ENCODE measurements around the gene NMRK2.
"Not testable (repeated sequence)": the region's sequence is repeated elsewhere in the genome, so short reads cannot be mapped to it uniquely, and the experiment has no call there.

The NMRK2 gene

DNA sequence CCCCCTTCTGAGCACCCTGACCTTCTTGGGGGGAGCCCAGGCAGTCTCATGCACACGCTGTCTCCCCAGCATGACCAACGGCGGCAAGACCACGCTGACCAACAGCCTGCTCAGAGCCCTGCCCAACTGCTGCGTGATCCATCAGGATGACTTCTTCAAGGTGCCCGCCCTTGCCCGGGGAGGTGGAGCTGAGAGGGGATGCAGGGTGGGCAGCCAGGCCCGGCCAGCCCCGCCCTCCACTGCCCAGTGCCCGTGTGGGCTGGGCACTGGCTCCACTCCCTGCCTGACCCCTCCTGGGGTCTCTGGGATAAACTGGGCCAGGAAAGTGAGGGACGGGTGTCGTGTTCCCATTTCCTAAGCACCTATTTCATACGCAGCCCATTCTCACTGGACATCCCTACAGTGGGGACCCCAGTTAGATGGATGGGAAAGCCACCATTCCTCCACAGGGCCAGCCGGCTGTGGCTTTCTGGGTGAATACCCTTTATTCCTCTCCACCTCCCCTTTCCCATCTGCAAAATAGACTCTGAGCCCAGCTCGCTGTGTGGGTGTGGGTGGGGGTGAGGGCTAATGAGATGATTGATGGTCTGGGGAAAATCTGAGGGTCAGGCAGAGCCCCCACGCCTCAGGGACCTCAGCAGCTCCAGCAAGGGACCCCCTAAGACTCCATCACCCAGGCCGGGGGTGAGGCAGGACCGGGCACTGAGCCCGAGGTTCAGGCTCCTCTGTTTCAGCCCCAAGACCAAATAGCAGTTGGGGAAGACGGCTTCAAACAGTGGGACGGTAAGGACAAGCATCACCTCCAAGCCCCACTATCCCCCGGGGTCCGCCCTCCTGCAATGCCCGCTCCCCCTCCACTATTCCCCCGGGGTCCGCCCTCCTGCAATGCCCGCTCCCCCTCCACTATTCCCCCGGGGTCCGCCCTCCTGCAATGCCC lies 3.9 kb downstream of the NMRK2 start:
- no peak for DNase-seq

DNA sequence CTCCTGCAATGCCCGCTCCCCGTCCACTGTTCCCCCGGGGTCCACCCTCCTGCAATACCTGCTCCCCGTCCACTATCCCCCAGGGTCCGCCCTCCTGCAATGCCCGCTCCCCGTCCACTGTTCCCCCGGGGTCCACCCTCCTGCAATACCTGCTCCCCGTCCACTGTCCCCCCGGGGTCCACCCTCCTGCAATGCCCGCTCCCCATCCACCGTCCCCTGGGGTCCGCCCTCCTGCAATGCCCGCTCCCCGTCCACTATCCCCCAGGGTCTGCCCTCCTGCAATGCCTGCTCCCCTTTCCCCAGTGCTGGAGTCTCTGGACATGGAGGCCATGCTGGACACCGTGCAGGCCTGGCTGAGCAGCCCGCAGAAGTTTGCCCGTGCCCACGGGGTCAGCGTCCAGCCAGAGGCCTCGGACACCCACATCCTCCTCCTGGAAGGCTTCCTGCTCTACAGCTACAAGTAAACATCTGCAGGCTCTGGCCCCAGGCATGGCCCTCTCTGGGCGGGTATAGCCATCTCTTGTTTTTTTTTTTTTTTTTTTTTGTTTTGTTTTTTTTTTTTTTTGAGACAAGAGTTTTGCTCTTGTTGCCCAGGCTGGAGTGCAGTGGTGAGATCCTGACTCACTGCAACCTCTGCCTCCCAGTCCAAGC lies 5.6 kb downstream of the NMRK2 start:
- DNase-seq = not testable (repeated sequence)

DNA sequence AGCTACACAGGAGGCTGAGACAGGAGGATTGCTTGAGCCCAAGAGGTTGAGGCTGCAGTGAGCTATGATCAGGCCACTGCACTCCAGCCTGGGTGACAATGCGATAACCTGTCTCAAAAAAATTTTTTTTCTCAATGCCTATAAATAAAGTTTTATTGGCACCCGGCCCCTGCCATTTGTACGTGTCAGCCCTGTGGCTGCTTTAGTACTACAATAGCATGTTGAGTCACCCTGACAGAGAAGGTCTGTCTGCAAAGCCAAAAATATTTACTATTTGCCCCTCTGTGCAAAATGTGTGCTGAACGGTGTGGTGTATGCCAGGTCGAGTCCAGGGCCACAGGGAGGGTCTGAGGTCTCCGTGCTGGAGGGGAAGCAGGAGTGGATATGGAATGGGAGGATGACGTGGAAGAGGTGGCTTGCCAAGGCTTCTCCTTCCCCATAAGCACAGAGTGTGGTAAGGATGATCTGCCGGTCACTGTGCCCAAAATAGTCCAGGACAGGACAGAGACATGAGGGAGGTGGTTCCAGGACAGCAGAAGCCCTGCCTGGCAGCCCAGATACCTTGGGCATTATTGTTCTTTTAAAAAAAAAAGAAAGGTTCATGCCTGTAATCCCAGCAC lies 10.0 kb downstream of the NMRK2 start:
- no peak for DNase-seq

DNA sequence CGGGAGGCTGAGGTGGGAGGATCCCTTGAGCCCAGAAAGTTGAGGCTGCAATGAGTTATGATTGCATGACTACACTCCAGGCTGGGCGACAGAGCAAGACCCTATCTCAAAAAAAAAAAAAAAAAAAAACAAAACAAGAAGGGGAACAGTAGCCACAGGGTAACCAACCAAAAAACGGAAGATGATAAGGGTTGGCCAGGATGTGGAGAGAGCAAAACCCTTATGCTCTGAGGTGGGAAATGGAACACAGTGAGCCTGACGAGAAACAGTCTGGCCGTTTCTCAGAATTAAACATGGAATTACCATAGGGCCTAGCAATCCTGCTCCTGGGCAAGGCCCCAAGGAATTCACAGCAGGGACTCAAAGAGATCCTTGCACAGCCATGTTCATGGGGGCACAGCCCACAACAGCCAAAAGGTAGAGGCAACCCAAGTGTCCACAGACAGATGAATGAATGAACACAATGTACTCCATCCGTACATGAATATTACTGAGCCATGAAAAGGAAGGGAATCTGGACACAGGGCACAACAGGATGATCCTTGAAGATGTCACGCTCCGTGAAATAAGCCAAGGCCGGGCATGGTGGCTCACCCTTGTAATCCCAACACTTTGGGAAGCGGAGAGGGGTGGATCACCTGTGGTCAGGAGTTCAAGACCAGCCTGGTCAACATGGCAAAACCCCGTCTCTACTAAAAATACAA lies 11.3 kb downstream of the NMRK2 start:
- no peak for DNase-seq

DNA sequence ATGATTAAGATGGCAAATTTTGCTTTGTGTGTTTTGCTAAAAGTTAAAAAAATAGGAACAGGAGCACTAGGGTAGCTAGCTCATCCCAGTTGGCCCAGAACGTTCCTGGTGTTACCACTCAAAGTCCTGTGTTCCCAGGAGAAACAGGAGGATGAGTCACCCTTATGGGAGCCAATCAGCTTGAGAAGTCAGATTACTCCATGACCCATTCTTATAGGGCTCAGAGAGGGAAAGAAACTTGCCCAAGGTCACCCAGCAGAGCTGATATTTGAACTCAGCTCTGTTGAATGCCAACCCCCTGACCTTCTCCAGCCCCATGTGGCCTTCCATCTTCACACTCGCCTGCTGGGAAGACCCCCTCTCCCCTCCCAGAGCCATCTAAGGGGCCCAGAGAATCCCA lies 13.0 kb downstream of the NMRK2 start:
- no peak for DNase-seq

DNA sequence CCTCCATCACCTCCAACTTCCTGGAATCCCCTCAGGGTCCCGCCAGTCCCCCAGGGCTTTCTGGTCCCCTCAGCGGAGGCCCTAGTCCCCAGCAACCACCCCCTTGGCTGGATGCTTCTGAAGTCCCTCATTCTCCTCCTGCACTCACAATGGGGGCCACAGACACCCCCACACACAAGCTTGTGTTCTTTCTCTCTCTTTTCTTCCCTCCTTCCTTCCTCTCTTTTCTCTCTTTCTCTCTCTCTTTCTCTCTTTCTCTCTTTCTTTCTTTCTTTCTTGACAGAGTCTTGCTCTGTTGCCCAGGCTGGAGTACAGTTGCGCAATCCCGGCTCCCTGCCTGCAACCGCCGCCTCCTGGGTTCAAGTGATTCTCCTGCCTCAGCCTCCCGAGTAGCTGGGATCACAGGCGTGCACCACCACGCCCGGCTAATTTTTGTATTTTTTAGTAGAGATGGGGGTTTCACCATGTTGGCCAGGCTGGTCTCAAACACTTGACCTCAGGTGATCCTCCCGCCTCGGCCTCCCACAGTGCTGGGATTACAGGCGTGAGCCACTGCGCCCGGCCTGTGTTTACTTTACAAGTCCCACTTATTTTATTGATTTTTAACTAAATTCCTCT lies 14.6 kb downstream of the NMRK2 start:
- not testable (repeated sequence) for DNase-seq

DNA sequence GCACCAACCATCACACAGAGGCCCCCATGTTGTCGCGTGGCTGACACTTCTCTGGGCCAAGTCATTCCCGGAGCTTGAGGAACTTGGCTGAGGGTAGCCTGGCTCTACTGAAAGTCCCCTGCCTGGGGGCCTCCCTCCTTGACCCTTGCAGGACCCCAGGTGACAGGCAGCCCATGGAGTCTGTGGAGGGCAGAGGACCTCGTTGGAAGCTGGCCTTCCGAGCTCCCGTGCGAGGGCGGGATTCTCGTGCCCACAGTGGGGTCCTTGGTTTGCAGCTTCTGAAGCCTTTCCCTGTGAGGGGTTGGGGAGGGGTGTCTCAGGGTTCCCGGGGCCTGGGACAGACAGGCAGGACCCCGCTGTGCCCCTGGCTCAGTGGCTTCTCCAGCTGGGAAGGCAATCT lies 16.4 kb downstream of the NMRK2 start:
- no peak for DNase-seq

DNA sequence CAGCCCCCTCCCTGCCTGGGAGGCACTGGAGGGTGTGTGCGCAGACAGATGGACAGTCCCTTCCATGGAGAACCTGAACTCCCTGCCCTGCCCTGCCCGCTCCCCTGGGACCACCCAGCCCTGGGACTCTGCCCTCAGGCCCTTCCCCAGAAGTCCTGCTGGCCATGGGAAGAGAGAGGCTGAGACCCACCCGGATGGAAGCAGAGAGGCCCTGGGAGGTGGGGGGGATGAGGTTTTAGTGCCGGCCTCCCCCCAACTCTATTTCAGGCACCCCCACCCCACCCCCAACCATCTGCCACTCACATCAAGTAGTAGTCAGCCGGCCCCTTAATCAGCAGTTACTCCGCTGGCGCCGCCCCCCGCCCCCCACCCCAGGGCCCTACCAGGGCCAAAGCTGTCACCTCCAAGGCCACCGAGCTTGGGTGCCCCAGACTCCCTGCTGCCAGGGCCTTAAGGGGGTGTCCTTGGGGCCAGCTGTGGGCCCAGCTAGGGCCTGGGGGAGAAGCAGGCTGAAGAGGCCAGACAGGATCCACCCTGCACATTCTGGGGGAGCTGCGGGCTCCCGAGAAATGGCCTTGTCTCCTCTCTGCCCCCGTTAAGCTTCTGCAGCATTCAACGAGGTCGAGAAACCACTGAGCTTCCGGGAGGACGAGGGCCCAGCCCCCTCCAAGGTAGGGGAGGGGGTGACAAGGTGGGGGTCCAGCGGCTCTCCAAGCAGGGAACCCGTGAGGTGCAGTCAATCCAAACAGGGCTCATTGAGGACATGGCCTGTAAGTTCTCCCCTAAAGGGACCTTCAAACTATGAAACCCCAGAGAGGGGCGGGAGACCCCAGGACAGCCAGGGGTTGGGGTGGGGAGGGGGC lies 17.4 kb downstream of the NMRK2 start:
- no peak for DNase-seq

DNA sequence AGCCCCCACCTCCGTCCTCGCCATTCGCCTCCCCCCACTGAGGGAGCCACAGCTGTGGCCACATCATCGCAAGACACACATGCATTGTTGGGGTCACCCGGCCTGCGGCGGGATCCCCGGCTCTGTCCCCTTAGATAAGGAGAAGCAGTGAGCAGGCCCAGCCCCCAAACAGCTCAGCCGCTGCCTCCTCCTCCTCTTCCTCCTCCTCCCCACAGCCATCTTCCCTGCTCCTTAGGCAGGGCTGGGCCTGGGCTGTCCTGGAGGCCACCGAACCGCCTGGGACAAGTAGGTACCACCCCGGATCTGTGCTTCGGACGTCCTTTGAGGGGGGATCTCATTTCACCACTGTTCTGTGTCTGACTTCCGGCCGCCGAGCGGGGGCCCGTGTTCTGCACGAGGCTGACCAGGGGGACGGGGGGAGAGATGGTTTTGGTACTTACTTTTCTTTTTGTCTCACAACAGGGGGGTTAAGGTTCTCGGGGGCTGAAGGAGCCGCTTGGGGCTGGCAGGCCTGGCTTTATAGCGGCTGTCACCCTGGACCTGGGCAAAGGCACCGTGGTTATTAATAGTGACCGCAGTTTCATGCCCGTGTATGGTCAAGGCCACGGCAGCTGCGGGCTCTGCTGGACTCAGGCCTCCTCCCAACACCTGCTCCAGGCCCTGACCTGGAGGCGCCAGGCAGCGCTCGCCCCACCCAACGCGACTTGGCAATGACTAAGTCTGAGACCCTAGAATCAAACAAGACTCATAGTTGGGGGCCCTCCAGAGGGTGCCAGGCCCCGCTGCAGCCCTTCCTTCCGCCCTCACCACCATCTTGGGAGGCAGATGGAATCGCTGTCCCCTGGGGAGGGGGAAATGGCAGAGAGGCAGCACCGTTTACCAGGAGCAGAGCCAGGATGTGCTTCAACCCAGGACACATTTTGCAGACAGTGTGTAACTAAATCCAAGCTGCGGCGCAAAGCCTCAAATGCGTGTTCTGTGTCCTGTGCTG lies 18.3 kb downstream of the NMRK2 start:
- DNase-seq = no peak

DNA sequence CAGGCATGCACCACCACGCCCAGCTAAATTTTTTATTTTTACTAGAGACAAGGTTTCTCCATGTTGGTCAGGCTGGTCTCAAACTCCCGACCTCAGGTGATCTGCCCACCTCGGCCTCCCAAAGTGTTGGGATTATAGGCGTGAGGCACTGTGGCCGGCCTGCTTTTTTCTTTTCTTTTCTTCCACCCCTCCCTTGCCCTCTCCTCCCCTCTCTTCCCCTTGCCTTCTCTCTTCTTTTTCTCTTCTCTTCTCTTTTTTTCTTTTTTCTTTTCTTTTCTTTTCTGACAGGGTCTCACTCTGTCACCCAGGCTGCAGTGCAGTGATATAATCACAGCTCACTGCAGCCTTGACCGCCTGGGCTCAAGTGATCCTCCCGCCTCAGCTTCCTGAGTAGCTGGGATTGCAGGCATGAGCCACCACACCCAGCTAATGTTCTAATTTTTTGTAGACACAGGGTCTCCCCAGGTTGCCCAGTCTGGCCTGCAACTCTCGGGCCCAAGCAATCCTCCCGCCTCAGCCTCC lies 19.9 kb downstream of the NMRK2 start:
- not testable (repeated sequence) for DNase-seq

DNA sequence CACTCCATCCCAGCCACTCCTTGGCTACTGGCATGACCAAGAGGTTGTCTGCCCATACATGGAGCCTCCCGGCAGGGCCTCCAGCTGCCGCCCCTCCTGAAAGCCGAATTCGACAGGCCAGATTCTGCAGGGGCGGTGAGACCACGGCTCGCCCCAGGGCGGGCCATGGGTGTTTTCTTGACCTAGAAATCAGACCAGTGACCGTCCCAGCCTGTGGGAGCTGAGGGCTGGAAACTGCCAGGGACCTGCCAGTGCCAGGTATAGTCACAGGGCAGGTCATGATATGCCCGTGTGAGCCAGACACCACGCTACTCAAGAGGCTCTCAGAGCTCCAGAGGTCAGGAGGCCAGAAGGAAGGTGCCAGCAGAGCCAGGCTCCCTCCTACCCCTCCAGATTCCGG lies 21.2 kb downstream of the NMRK2 start:
- DNase-seq = no peak

DNA sequence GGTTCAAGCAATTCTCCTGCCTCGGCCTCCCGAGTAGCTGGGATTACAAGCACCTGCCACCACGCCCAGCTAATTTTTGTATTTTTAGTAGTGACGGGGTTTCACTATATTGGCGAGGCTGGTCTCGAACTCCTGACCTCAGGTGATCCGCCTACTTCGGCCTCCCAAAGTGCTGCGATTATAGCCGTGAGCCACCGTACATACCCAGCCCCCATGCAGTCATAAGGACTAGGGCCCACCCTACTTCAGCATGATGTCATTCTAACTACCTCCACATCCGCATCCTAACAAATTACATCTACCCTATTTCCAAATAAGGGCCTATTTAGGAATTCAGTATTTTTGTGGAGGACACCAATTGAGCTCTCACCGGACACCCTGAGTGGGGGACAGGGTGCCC lies 22.4 kb downstream of the NMRK2 start:
- DNase-seq = not testable (repeated sequence)

DNA sequence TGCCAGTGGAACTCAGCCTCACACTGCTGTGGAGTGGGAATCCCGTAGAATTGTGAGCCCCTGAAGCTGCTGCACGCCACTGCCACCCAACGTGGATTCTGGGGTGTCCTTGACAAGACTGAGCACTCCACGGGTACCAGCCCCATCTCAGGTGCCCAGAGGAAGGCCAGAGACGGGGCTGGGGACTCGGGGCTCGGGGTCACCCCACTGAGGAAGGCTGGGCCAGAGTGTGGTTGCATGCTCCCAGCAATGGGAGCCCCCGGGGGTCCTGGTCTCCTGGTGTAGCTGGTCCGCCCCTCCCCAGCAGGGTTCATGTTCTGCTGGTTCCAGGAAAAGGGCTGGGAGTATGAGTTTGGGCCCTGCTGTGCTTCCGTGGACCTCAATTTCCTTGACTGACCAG lies 22.8 kb downstream of the NMRK2 start:
- no peak for DNase-seq

DNA sequence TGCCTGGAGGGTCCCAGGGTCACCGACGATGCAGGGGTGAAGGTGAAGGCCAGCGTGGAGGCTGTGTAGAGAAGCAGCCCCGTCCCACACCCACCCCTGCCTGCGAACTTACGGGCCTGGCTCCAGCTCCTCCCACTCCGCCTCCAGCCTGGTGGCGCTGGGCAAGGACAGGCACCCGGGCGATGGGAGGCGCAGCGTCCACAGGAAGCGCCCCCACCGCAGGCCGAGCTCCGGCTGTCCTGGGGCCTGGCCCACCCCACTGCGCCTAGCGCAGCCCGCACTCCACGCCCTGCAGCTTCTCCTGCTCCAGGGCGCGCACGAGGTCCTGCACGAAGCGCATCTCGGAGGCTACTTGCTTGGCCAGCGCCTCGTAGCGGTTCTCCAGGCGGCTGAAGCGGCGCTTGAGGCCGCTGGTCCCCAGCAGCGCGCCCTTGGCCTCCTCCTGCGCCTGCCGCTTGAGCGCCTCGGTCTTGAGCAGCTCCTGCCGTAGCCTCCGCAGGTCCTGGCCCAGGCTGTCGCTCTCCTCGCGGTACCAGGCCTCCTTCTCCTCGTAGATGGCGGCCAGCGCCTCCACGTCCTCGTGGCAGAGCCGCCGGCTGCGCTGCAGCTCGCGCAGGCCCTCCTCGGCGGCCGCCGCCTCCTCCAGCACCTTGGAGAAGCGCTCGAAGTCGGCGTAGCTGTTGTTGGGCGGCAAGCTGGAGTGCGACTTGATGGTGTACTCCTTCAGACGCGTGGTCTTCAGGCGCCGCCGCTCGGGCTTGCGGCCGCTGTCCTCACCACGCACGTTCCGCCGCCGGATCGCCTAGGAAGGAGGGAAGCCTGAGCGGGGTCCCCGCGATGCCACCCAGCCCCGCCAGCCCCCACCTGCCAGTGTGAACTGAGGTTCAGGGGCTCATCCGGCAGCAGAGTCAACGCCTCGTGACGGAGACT lies 26.2 kb downstream of the NMRK2 start:
- DNase-seq = no peak

DNA sequence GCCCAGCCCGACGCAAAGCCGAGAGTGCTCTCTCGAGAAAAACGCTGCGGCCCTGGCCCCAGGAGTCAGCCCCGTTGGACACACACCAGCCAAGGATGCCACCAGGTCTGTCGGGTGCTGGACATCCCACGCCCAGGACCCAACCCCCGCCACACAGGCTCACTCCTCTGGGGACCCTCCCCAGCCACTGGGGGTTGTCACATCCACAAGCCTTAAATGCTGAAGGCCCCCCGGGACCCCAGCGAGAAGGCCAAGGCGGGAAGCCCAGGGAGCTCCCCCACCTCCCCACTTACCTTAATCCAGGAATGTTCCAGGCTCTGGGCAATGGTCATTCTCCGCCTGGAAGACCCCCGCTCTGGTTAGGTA lies 26.9 kb downstream of the NMRK2 start:
- no peak for DNase-seq

DNA sequence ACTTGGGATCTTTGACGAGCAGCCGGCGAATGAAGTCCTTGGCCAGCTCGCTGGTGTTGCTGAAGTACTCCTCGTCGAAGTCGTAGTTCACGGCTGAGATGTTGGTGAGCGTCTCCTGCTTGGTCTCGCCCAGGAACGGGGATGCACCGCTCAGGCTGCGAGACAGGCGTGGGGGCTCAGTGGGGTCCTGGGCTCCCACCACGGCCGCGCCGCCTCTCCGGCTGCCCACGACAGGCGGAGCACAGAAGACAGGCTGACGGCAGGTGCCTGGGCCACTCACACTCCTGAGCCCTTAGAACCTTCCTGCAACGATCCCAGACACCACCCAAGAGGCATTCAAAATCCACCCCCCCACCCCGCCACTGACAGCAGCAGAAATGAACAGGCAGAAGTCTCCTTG lies 28.1 kb downstream of the NMRK2 start:
- DNase-seq = no peak

DNA sequence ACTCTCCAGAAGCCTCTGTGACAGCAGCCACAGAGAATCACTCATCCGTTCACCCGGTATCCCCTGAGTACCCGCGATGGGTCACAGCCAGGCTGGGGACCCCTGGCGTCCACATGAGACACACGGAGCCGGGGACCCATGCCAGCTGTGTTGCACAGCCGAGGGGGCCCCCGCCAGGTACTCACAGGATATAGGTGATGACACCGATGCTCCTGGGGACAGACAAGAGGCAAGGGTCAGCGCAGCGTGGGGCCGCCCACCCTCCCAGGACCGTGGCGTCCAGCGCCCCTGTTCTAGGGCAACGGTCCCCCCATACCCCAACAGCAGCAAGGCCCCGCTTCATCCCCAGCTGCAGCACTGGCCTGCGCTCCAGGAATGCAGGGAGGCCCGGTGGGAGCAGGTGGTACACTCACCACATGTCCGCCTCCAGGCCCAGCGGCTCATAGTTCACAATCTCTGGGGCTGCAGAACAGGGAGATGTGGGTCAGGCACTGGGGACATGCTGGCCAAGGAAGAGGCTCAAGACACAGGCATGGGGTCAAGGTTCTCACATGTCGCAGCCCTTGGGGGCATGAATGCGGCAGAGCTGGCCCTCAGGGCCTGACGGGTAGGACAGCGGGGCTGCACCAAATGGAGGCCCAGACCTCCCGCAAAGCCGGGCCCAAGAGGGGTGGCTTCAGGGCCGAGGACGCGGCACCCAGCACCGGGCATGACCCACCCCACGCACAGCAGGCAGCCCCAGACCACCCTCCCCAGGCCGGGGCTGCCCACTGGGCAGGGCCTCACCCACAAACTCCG lies 30.8 kb downstream of the NMRK2 start:
- no peak for DNase-seq
